Sigmoid colon (tissue), 4 donors: ENCODE data around the gene TVP23A.

Experiments used
- CTCF ChIP-seq, 4 experiments: fragments of 450-650 bp in 3 of 4; fragments of 200-600 bp in 1 of 4; IDR thresholded peaks; one replicate each; pipeline ENCODE4 v1.5.1; 2016 to 2019; ENCODE audit warnings: antibody characterized with exemption in 4 of 4, mild to moderate bottlenecking in 3 of 4, moderate library complexity in 2 of 4
- EP300 ChIP-seq, 4 donors: sonication (generic); formaldehyde crosslinking; IDR thresholded peaks; one replicate each; pipeline ENCODE4 v1.6.1; 2017; ENCODE audit warnings: antibody characterized with exemption in 4 of 4
- POLR2A ChIP-seq, 2 donors: fragments of 450-650 bp; IDR thresholded peaks; one replicate each; pipeline ENCODE4 v1.6.1; 2016; ENCODE audit warnings: antibody characterized with exemption in 2 of 2, mild to moderate bottlenecking in 2 of 2, moderate library complexity in 2 of 2
- POLR2AphosphoS5 ChIP-seq, 4 donors: sonication (generic); formaldehyde crosslinking; IDR thresholded peaks; one replicate each; pipeline ENCODE4 v1.6.1; 2017; ENCODE audit warnings: antibody characterized with exemption in 4 of 4

- TF ChIP-seq CTCF (IDR thresholded peaks at IDR 0.05) (no peak), POLR2A (IDR thresholded peaks at IDR 0.05) (no peak), POLR2AphosphoS5 (IDR thresholded peaks at IDR 0.05) (no peak), EP300 (IDR thresholded peaks at IDR 0.05) (no peak)
Observed at GRCh38 chr16:10767127-10767526, 51.5 kb downstream of the TVP23A start.
